Measurements from ENCODE around the gene SLC31A1. TPM values are rescaled to one million over a fixed set of nuclear protein-coding genes. Genes with fewer than 3 reads are reported as not detected.

The SLC31A1 gene
- total and polyA plus RNA-seq, 2 experiments from 2014 or later, result 19.7 to 32.6 TPM

DNA sequence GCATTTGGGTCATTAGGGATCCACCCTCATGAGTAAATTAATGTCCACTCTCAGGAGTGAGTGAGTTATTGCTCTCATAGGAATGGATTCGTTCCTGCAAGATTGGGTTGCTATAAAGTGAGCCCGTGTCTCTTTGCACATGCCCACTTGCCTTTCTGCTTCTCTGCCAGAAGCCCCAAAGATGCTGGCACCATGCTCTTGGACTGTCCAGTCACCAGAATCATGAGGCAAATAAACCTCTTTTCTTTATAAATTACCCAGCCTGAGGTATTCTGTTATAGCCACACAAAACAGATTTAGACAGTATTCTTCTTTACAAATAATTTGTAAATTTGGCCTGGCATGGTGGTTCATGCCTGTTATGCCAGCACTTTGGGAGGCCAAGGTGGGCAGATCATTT, 29.5 kb downstream of the SLC31A1 start:
- Histone ChIP-seq H3K9me3 (ENCODE audit: low read depth) (no peaks in the 10 kb centered on the region), H3K27ac (no peak overlapping the region), H3K4me1 (ENCODE audit: low read depth) (no peaks in the 10 kb centered on the region), H3K4me3 (no peak overlapping the region), H3K36me3 (peaks cover 2% of the 10 kb centered on the region), H3K27me3 (no peaks in the 10 kb centered on the region)
- TF ChIP-seq, protein P1, sequence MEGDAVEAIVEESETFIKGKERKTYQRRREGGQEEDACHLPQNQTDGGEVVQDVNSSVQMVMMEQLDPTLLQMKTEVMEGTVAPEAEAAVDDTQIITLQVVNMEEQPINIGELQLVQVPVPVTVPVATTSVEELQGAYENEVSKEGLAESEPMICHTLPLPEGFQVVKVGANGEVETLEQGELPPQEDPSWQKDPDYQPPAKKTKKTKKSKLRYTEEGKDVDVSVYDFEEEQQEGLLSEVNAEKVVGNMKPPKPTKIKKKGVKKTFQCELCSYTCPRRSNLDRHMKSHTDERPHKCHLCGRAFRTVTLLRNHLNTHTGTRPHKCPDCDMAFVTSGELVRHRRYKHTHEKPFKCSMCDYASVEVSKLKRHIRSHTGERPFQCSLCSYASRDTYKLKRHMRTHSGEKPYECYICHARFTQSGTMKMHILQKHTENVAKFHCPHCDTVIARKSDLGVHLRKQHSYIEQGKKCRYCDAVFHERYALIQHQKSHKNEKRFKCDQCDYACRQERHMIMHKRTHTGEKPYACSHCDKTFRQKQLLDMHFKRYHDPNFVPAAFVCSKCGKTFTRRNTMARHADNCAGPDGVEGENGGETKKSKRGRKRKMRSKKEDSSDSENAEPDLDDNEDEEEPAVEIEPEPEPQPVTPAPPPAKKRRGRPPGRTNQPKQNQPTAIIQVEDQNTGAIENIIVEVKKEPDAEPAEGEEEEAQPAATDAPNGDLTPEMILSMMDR (IDR thresholded peaks at IDR 0.05; ENCODE audit: low read depth, low read length), result no peak
- no peak for DNase-seq (ENCODE audit: low read depth in 1 of 2, low spot score in 1 of 2)

DNA sequence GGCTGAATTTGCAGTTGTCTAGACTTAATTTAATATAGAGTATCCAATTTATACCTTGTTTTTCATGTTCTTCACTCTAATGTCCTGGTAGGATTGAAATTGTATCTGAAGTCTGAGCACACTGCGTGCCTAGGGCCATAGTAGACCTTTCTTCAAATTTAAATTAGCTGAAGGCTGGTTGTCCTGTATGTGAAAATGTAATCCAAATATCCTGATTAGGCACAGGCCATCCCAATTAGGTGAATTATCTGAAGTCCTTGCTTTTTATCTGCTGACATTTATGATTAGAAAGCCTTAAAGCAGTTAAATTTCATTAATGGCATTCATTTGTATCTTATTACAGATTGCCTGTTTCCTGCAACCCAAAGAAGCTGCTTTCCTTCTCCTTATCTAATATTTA, 33.6 kb downstream of the SLC31A1 start:
- no peak for DNase-seq (ENCODE audit: low read depth in 1 of 2, low spot score in 1 of 2)
- Histone ChIP-seq H3K27ac (no peak overlapping the region), H3K27me3 (no peaks in the 10 kb centered on the region), H3K4me1 (ENCODE audit: low read depth) (no peaks in the 10 kb centered on the region), H3K4me3 (no peak overlapping the region), H3K9me3 (ENCODE audit: low read depth) (no peaks in the 10 kb centered on the region), H3K36me3 (peaks cover 26% of the 10 kb centered on the region)
- TF ChIP-seq, protein P1 (IDR thresholded peaks at IDR 0.05; ENCODE audit: low read depth, low read length), result no peak

DNA sequence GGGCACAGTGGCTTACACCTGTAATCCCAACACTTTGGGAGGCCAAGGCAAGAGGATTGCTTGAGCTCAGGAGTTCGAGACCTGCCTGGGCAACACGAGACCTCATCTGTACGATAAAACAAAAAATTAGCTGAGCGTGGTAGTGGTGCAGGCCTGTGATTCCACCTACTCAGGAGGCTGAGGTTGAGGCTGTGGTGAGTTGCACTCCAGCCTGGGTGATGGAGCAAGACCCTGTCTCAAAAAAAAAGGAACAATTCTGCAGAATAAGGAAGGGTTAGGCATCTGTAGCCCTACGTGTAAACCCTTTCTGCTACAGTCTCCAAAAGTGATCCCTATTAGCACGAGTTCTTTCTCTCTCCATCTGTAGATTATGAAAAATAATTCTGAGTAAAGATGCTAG, 34.1 kb downstream of the SLC31A1 start:
- Histone ChIP-seq H3K27me3 (no peaks in the 10 kb centered on the region), H3K4me1 (ENCODE audit: low read depth) (no peaks in the 10 kb centered on the region), H3K4me3 (no peak overlapping the region), H3K9me3 (ENCODE audit: low read depth) (no peaks in the 10 kb centered on the region), H3K27ac (no peak overlapping the region), H3K36me3 (peaks cover 28% of the 10 kb centered on the region)
- no peak for DNase-seq (ENCODE audit: low read depth in 1 of 2, low spot score in 1 of 2)
- TF ChIP-seq, protein P1 (IDR thresholded peaks at IDR 0.05; ENCODE audit: low read depth, low read length), result no peak

DNA sequence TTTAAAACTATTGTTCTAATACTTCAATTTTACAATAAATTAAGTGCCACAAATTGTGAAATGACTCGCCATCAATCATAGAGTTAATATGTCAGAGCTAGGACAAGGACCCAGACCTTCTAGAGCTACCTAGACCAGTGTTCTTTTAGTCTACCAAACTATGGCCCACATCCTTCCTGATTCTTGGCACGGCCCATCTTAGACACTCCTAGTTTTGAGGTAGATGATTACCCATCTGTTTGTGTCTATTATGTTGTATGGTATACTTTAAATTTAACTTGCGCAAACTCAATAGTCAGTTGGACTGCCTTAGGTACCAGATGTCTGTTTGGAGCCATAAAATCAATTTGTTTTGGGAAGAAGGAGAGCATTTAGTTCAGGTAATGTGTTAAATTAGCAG, 36.5 kb downstream of the SLC31A1 start:
- Histone ChIP-seq H3K4me1 (ENCODE audit: low read depth) (no peaks in the 10 kb centered on the region), H3K27me3 (no peaks in the 10 kb centered on the region), H3K4me3 (no peak overlapping the region), H3K36me3 (peaks cover 39% of the 10 kb centered on the region), H3K9me3 (ENCODE audit: low read depth) (no peaks in the 10 kb centered on the region), H3K27ac (no peak overlapping the region)
- DNase-seq (ENCODE audit: low read depth in 1 of 2, low spot score in 1 of 2), result no peak
- TF ChIP-seq, protein P1 (IDR thresholded peaks at IDR 0.05; ENCODE audit: low read depth, low read length), result no peak

DNA sequence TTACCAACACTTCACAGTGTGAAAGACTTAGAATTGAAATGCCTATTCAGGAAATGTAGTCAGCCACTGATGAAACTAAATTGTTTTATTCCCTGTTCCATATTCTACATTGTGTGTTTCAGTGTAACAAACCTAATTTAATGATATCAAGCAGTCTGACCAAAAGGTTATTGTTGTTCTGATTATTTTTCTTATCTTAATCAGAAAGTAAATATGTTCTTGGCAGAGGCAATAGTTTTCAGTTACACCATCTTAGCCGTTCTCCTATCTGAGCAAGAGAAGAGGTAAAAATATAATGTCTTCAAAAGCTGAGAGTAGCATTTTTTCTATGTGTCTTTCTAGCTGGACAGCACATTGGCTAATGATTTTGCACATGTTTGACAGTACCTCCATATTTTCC, 36.9 kb downstream of the SLC31A1 start:
- Histone ChIP-seq H3K4me3 (no peak overlapping the region), H3K36me3 (peaks cover 39% of the 10 kb centered on the region), H3K27ac (no peak overlapping the region), H3K9me3 (ENCODE audit: low read depth) (no peaks in the 10 kb centered on the region), H3K27me3 (no peaks in the 10 kb centered on the region), H3K4me1 (ENCODE audit: low read depth) (no peaks in the 10 kb centered on the region)
- TF ChIP-seq, protein P1 (IDR thresholded peaks at IDR 0.05; ENCODE audit: low read depth, low read length), result no peak
- no peak for DNase-seq (ENCODE audit: low read depth in 1 of 2, low spot score in 1 of 2)

All from cardiac muscle cell (in vitro differentiated cells and primary cell).